Breast epithelium (tissue), 3 donors: ENCODE results near the gene BMP7.

Experiments
- CTCF ChIP-seq, 3 donors: fragments of 450-650 bp; IDR thresholded peaks; one replicate each; pipeline ENCODE4 v1.5.1; 2016 to 2017; ENCODE audit warnings: antibody characterized with exemption in 3 of 3, mild to moderate bottlenecking in 3 of 3, moderate library complexity in 3 of 3
- POLR2A ChIP-seq: fragments of 450-650 bp; IDR thresholded peaks from one replicate; pipeline ENCODE4 v1.6.1; 2016; ENCODE audit warnings: antibody characterized with exemption, mild to moderate bottlenecking, moderate library complexity
- POLR2AphosphoS5 ChIP-seq, 3 donors: sonication (generic); formaldehyde crosslinking; IDR thresholded peaks; one replicate each; pipeline ENCODE4 v1.6.1; 2017; ENCODE audit warnings: antibody characterized with exemption in 3 of 3

- TF ChIP-seq CTCF (IDR thresholded peaks at IDR 0.05) (no peak), POLR2A (no peak), POLR2AphosphoS5 (IDR thresholded peaks at IDR 0.05) (no peak)
These were observed 73.3 kb downstream of the BMP7 start for GRCh38 chr20:57193094-57193493.
